HS-27A (cell line): ENCODE data around the gene AOC3.
A peak's percentile ranks its signal among the peaks of the same experiment; 100 is the strongest.
"Not testable (repeated sequence)": the region's sequence is repeated elsewhere in the genome, so short reads cannot be mapped to it uniquely, and the experiment has no call there.

ENCODE experiments used
- DNase-seq: peaks from one replicate; pipeline ENCODE4 v3.0.0-alpha.2; 2012; ENCODE audit warnings: low read depth, missing footprints

AOC3 gene

DNA sequence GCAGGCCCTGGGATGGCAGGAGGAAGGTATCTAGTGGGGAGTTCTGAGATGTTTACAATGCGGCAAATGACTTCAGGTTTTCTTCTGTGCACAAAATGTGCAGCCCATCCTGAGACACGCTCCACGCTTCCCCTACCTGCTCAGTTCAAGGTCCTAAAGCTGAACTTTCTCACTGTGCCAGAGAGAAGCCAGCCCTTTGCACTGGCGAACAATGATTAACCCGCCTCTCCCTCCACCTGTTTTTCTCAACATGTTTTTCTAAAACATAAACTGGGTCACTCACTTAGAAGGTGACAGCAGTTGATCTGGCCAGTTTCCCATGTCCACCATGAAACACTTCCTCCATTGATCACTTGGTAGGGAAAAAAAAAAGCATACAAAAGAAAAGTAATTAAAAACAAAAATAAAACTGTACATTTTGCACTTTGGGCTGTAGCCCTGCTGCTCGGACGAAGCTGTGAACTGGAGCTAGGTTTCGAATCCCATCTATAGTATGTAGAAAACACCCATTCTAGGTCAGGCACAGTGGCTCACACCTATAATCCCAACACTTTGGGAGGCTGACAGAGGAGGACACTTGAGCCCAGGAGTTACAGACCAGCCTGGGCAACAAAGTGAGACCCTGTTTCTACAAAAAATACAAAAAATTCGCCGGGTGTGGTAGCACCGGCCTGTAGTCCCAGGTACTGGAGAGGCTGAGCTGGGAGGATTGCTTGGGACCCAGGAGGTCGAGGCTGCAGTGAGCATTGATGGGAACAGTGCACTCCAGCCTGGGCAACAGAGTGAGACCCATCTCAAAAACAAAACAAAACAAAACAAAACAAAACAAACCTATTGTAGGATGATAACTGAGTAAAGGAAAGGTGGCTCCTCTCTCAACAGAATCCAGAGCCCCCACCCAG, 43.5 kb downstream of the AOC3 start:
- no peak for DNase-seq

GRCh38 chr17:42895185-42895555, 44.2 kb downstream of the AOC3 start:
- DNase-seq: peak; percentile 2

GRCh38 chr17:42898147-42898811, 47.3 kb downstream of the AOC3 start:
- DNase-seq: no peak

DNA sequence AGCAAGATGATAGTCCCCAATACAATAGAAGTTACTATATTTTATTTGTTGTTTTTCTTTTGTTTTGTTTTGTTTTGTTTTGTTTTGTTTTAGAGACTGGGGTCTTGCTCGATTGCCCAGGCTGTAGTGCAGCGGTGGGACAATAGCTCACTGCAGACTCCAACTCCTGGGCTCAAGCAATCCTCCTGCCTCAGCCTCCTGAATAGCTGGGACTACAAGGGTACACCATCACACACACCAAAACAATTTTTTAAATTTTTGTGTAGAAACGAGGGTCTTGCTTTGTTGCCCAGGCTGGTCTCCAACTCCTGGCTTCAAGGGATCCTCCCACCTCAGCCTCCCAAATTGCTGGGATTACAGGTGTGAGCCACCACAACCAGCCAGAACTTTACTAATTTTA, 49.0 kb downstream of the AOC3 start:
- not testable (repeated sequence) for DNase-seq

- no peak for DNase-seq
Observed at GRCh38 chr17:42900460-42901331, 49.7 kb downstream of the AOC3 start, which contains the start of gene G6PC1. TSS of gene G6PC1 (plus strand) at chr17:42900799. CDS start at chr17:42900877, 78 bp downstream.

- DNase-seq: no peak
Observed at GRCh38 chr17:42901535-42902229, 50.7 kb downstream of the AOC3 start.

GRCh38 chr17:42904110-42904469, 53.1 kb downstream of the AOC3 start:
- no peak for DNase-seq

GRCh38 chr17:42906772-42907446, 55.9 kb downstream of the AOC3 start:
- DNase-seq: no peak
